ENCODE measurements around the gene RABGAP1L.
A peak's percentile ranks its signal among the peaks of the same experiment; 100 is the strongest.
"Not testable (repeated sequence)": the region's sequence is repeated elsewhere in the genome, so short reads cannot be mapped to it uniquely, and the experiment has no call there.

The RABGAP1L gene

DNA sequence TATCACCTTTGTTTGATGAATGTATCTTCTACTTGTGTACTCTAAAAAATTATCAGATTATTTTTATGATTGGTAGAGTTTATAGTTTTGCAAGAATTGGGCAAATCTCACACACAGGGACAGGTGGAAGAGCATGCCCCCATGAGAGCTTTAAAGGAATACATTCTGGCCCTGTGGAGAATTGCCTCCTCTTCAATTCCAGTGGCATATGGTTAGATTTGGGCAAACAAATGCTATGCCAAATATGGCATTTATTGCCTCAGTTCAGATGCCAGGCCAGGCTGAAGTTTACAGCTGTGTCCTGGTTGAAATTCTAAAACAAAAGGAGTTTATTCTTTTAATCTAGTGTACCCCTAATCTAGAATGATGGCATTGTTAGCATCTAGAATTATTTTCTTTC, 678.1 kb downstream of the RABGAP1L start:
- H3K27ac Mint-ChIP-seq = no peak overlapping the region
- H3K27me3 Mint-ChIP-seq = no peaks in the 10 kb centered on the region
- DNase-seq (no peak), ATAC-seq (replicated peaks) (no peak)
- peaks cover 5 to 36% of the 10 kb centered on the region in 2 donors for H3K4me1 Mint-ChIP-seq
- H3K36me3 Mint-ChIP-seq = peaks cover 0 to 4% of the 10 kb centered on the region in 2 donors
- no peaks in the 10 kb centered on the region for H3K9me3 Mint-ChIP-seq
- no peak overlapping the region for H3K4me3 Mint-ChIP-seq

DNA sequence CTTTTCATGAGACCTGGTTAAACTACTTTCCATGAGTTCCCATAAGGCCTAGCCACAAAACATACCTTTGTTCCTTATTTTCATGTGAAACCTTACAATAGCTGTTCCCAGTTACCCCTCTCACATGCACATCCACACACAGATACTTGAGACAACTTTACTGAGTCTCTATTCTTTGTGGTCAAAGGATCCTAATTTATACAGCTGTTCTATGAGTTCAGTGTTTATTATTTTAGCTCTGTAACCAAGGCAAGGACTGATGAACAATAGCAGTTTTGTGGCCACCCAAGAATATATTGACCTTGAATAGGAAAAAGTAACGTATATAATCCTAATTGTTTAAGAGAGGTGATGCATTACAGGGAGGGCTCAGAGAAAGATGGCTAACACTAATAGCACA, 679.9 kb downstream of the RABGAP1L start:
- ATAC-seq (replicated peaks) (no peak), DNase-seq (no peak)
- Mint-ChIP-seq H3K27ac (no peak overlapping the region), H3K4me1 (peaks cover 5 to 31% of the 10 kb centered on the region in 2 donors), H3K27me3 (no peaks in the 10 kb centered on the region), H3K4me3 (no peak overlapping the region), H3K9me3 (no peaks in the 10 kb centered on the region), H3K36me3 (no peaks in the 10 kb centered on the region)

DNA sequence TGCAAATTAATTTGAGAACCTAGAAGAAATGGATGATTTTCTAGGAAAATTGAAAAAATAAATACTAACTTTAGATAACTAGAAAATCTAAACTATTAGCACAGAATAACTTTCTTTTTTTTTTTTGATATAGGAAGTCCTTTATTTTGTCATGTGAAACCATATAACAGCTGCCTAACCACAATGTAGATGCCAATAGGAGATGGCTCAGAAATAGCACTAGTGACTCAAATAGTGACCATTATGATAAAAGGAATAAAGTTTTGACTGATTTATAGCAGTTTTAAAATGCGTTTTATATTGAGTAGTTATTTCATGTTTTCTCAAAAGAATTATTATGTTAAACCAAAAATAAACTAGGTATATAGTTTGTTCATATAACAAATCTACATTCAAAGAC, 682.4 kb downstream of the RABGAP1L start:
- peak; percentile 68 to 69 for ATAC-seq (replicated peaks)
- no peak overlapping the region for H3K27ac Mint-ChIP-seq
- H3K36me3 Mint-ChIP-seq = no peaks in the 10 kb centered on the region
- DNase-seq = no peak
- H3K9me3 Mint-ChIP-seq = no peaks in the 10 kb centered on the region
- no peak overlapping the region for H3K4me3 Mint-ChIP-seq
- no peaks in the 10 kb centered on the region for H3K27me3 Mint-ChIP-seq
- peaks cover 5 to 31% of the 10 kb centered on the region in 2 donors for H3K4me1 Mint-ChIP-seq

DNA sequence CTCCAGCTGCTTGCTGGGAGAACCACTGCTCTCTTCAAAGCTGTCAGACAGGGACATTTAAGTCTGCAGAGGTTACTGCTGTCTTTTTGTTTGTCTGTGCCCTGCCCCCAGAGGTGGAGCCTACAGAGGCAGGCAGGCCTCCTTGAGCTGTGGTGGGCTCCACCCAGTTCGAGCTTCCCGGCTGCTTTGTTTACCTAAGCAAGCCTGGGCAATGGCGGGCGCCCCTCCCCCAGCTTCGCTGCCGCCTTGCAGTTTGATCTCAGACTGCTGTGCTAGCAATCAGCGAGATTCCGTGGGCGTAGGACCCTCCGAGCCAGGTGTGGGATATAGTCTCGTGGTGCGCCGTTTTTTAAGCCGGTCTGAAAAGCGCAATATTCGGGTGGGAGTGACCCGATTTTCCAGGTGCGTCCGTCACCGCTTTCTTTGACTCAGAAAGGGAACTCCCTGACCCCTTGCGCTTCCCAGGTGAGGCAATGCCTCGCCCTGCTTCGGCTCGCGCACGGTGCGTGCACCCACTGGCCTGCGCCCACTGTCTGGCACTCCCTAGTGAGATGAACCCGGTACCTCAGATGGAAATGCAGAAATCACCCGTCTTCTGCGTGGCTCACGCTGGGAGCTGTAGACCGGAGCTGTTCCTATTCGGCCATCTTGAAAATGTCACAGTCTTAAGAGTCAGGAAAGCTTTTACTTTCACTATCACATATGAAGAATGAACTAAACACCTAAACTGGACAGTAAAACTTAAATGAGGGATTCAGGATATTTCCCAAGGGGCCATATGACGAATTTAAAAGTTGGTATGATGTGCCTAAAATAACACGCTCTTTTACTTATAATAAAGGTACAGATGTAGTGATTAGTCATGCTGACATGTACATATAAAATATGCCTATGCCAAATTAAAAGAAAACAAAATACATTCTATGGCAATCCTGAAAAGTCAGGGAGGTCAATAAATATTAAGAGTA, 689.6 kb downstream of the RABGAP1L start:
- DNase-seq; H3K4me3 Mint-ChIP-seq; H3K36me3 Mint-ChIP-seq; ATAC-seq (replicated peaks); H3K27me3 Mint-ChIP-seq; H3K4me1 Mint-ChIP-seq; H3K27ac Mint-ChIP-seq; H3K9me3 Mint-ChIP-seq: not testable (repeated sequence)

DNA sequence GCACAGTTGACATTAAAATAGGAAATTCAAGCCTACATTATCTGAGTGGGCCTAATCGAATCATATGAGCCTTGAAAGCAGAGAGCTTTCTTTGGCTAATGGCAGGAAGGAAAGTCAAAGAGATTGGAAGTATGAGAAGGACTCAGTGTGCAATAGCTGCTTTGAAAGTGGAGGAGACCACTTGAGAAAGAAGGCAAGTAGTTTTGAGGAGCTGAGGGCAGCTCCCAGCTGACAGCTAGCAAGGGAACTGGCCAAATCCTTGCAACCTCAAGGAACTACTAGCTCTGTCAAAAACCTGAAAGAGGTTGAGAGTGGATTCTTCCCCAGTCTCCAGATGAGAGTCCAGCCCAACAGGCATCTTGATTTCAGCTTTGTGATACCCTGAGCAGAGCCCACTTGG, 691.4 kb downstream of the RABGAP1L start:
- peaks cover 0 to 2% of the 10 kb centered on the region in 2 donors for H3K4me1 Mint-ChIP-seq
- ATAC-seq (replicated peaks) (no peak), DNase-seq (no peak)
- H3K36me3 Mint-ChIP-seq = no peaks in the 10 kb centered on the region
- H3K4me3 Mint-ChIP-seq = no peak overlapping the region
- H3K9me3 Mint-ChIP-seq = no peaks in the 10 kb centered on the region
- no peak overlapping the region for H3K27ac Mint-ChIP-seq
- H3K27me3 Mint-ChIP-seq = no peaks in the 10 kb centered on the region

DNA sequence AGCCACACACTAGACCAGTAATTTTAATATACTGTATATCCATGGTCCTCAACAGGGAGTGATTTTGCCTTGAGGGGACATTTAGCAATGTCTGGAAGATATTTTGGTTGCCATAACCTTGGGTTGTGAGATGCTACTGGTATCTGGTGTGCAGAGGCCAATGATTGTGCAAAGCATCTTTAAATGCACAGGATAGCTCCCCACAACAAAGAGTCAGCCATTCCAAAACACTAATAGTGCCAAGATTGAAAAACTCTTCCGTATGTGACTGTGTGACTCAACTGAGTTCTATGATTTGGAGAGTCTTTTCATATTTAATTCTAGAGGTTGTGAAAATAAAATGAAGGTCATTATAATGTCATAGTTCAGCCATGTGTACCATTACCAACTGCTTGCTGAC, 699.0 kb downstream of the RABGAP1L start:
- Mint-ChIP-seq H3K4me3 (no peak overlapping the region), H3K27ac (no peak overlapping the region), H3K4me1 (no peaks in the 10 kb centered on the region), H3K9me3 (peaks cover 0 to 4% of the 10 kb centered on the region in 2 donors), H3K36me3 (peaks cover 14 to 25% of the 10 kb centered on the region in 2 donors), H3K27me3 (no peaks in the 10 kb centered on the region)
- DNase-seq (no peak), ATAC-seq (replicated peaks) (no peak)

DNA sequence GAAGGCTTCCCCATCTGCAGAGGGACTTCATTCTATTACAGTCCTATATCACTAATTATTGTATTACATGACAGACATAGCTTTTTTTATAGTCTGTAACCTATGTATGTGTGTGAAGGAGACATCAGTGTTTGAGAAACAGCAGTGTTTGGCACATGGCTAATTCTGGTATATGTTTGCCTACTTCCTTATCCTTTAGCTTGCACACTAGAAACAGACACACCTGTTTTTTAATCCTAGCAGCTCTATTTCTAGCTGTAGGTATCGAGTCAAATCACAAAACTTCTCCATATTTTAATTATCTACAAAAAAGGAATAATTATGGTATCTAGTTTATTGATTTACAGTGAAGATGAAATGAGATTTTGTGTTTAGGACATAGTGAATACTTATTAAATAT, 711.0 kb downstream of the RABGAP1L start:
- Mint-ChIP-seq H3K27ac (no peak overlapping the region), H3K9me3 (peaks cover 6 to 17% of the 10 kb centered on the region in 2 donors), H3K4me3 (no peak overlapping the region), H3K36me3 (peaks cover 11 to 22% of the 10 kb centered on the region in 2 donors), H3K4me1 (peaks cover 21 to 37% of the 10 kb centered on the region in 2 donors), H3K27me3 (no peaks in the 10 kb centered on the region)
- no peak for DNase-seq
- ATAC-seq (replicated peaks) = no peak

DNA sequence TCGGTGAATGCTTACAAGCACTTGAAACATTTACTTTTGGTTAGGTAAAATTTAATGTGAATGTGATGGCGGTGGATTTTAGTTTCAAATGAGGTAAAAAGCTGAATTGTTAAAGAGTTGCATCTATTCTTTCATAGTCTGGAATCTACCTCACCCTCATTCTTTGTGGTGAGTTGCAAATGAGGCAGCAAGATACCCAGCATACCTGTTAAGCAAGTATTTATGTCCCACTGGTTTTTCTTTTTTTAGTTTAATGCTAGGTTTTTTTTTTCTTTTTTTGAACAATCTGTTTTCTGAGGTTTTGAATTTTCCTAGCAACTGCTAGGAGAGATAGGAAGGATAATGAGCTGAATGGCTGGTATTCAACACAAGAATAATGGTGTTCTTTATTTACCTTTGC, 712.6 kb downstream of the RABGAP1L start:
- Mint-ChIP-seq H3K36me3 (peaks cover 11 to 22% of the 10 kb centered on the region in 2 donors), H3K27ac (peak overlapping the region; percentile 80), H3K9me3 (peaks cover 6 to 17% of the 10 kb centered on the region in 2 donors), H3K27me3 (no peaks in the 10 kb centered on the region), H3K4me1 (peaks cover 22 to 38% of the 10 kb centered on the region in 2 donors), H3K4me3 (no peak overlapping the region)
- no peak for DNase-seq
- ATAC-seq (replicated peaks) = no peak

DNA sequence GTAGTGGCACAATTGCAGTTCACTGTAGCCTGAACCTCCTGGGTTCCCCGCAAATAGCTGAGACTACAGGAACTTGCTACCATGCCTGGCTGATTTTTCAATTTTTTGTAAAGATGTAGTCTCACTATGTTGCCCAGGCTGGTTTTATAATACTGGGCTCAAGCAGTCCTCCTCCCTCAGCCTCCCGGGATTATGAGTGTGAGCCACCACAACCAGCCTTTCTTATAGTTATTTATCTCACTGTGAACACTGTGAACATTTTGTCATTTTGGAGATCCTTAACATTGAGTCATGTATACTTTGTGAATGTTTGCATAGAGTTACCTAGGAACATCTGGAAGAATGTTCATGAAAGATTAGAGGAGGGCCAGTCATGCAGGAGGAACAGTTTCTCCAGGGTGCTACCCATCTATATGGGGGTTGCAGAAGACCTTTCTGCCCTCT, 713.3 kb downstream of the RABGAP1L start:
- DNase-seq (no peak), ATAC-seq (replicated peaks) (no peak)
- Mint-ChIP-seq H3K36me3 (peaks cover 13 to 25% of the 10 kb centered on the region in 2 donors), H3K27me3 (no peaks in the 10 kb centered on the region), H3K4me1 (peaks cover 25 to 43% of the 10 kb centered on the region in 2 donors), H3K4me3 (peak overlapping the region in 1 of 2 donors; percentile 28), H3K9me3 (peaks cover 6 to 17% of the 10 kb centered on the region in 2 donors), H3K27ac (no peak overlapping the region)

DNA sequence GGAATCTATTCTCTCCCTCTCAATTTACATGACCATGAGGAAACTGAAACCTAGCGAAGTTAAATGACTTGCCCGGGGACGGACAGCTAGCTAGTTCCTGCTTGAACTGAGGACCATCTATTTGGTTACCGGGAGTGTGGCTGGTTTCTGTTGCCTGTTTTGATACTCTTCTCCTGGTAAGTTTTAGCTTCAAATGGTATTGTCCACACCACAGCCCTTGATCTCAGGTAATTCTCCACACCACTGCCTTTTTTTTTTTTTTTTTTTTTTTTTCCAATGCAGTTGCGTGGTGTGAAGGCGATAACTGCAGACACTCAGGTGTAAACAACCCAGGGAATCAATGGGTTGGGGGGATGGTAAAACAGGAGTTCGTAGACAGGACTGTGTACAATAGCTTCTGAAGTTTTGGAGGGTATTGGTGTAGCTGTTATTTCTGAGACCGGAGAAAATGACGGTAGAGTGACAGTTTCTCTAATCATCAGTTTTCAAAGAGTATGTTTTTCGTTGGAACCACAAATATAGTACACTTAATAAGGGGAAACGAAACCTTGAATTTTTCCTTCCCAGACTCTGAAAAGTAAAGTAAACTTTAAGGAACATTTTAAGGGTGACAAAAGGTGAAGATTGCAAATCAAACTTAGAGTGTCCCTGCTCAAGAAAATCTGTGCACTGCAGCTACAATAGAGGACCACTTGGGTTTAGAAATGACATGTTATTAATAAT, 715.2 kb downstream of the RABGAP1L start:
- DNase-seq (peak; percentile 8), ATAC-seq (replicated peaks) (peak; percentile 80 to 85)
- Mint-ChIP-seq H3K27me3 (no peaks in the 10 kb centered on the region), H3K36me3 (peaks cover 11 to 12% of the 10 kb centered on the region in 2 donors), H3K9me3 (peaks cover under 1 to 3% of the 10 kb centered on the region in 2 donors), H3K4me1 (peaks cover 23 to 43% of the 10 kb centered on the region in 2 donors), H3K27ac (peak overlapping the region; percentile 92), H3K4me3 (peak overlapping the region; percentile 79 to 84)

DNA sequence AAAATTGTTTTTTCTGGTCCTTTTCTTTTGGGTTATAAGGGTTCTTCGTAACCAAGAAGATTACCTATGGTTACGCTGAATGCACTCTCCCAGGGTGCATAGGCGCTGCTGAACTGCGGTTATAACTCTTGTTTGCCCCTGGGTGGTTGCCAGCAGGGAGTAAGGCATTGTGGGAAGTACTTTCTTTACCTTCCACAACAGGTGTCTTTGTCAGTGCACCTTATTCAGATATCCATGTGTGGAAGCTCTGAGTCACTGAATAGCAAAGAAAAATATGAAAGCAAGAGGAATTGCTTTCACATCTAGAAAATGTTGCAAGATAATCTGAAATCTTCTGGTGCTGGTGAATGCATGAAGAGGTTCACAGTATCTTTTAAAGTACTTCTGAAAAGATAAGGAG, 716.0 kb downstream of the RABGAP1L start:
- Mint-ChIP-seq H3K36me3 (peaks cover 4 to 10% of the 10 kb centered on the region in 2 donors), H3K27ac (peak overlapping the region; percentile 87), H3K4me3 (peak overlapping the region; percentile 53 to 70), H3K9me3 (no peaks in the 10 kb centered on the region), H3K4me1 (peaks cover 22 to 43% of the 10 kb centered on the region in 2 donors), H3K27me3 (no peaks in the 10 kb centered on the region)
- peak; percentile 15 to 22 for ATAC-seq (replicated peaks)
- DNase-seq = no peak

DNA sequence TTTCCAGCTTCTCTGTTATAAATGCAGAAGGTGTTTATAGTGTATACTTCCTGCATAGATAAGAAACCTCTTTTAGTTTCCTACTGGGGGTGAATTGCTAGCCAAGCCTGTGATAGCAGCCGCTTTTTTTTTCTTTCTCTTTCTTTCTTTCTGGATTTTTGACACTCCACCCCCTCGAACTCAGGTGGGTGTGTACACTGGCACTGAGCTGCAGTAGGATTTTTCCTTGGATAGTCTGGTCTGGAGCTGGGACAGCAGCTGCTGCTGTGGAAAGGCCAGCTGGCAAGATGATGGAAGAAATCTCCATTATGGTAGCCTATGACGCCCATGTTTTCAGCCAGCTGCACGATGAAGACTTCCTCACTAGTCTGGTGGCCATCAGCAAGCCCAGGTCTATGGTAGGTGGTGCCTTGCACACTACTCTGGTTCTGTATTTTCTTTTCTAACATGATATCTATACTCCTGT, 717.9 kb downstream of the RABGAP1L start:
- no peaks in the 10 kb centered on the region for H3K9me3 Mint-ChIP-seq
- no peak overlapping the region for H3K4me3 Mint-ChIP-seq
- peaks cover 17 to 36% of the 10 kb centered on the region in 2 donors for H3K4me1 Mint-ChIP-seq
- peak overlapping the region; percentile 11 for H3K27ac Mint-ChIP-seq
- peaks cover 10 to 15% of the 10 kb centered on the region in 2 donors for H3K36me3 Mint-ChIP-seq
- no peaks in the 10 kb centered on the region for H3K27me3 Mint-ChIP-seq
- ATAC-seq (replicated peaks) (no peak), DNase-seq (no peak)

DNA sequence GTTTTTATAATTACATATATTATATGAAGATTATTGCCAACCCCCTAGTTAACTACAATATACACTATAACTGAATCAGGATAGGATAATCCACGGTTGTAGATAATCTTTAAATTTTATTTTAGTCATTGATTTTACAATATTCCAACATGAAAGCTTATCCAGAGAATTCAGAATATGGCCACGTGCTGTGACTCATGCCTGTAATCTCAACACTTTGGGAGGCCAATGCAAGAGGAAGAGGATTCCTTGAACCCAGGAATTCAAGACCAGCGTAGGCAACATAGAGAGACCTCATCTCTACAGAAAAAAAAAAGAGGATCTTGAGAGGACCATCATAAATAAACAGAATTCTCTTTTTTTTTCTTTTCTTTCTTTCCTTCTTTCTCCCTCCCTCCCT, 720.9 kb downstream of the RABGAP1L start:
- no peak for ATAC-seq (replicated peaks)
- H3K36me3 Mint-ChIP-seq = peaks cover 10 to 16% of the 10 kb centered on the region in 2 donors
- no peak for DNase-seq
- no peak overlapping the region for H3K4me3 Mint-ChIP-seq
- no peaks in the 10 kb centered on the region for H3K9me3 Mint-ChIP-seq
- H3K27ac Mint-ChIP-seq = no peak overlapping the region
- H3K27me3 Mint-ChIP-seq = no peaks in the 10 kb centered on the region
- peaks cover 17 to 22% of the 10 kb centered on the region in 2 donors for H3K4me1 Mint-ChIP-seq

DNA sequence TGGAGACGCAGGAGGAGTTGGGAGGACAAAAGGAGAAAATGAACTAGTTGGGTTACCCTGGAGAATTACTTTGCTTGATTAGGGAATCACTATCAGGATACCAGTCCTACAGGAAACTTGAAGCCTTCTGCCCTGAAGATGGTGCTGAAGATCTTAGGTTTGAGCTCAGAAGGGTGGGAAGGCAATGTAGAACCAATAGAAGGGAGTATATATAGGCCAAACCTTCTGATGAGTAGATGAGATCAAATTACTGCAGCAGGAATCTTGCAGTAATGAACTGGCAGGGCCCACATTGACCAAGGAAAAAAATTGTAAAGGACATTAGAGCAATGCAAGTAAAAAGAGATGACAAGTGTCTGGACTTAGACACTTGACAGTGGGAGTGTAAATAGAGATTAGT, 724.1 kb downstream of the RABGAP1L start:
- no peak for DNase-seq
- no peak overlapping the region for H3K4me3 Mint-ChIP-seq
- H3K36me3 Mint-ChIP-seq = peaks cover 13% of the 10 kb centered on the region in 2 donors
- H3K9me3 Mint-ChIP-seq = no peaks in the 10 kb centered on the region
- no peaks in the 10 kb centered on the region for H3K27me3 Mint-ChIP-seq
- ATAC-seq (replicated peaks) = no peak
- peaks cover 12 to 14% of the 10 kb centered on the region in 2 donors for H3K4me1 Mint-ChIP-seq
- no peak overlapping the region for H3K27ac Mint-ChIP-seq

All from stimulated activated naive B cell treated with anti-CD40 and anti-IgM and Interleukin-4, amounts not matched to agents 10 μg/mL and 1 μg/mL and 100 μg/mL, for 72 hours (primary cell).